Erythroblast (primary cell): Measurements from ENCODE around the gene LUC7L.

Experiments used
- GATA1 ChIP-seq: IDR thresholded peaks from 2 replicates; pipeline ENCODE4 v1.6.1; 2011; ENCODE audit warnings: low read depth, mild to moderate bottlenecking, control low read depth, low read length, moderate library complexity
- POLR2A ChIP-seq: IDR thresholded peaks from 2 replicates; pipeline ENCODE4 v1.6.1; 2011; ENCODE audit warnings: mild to moderate bottlenecking, low read length

DNA sequence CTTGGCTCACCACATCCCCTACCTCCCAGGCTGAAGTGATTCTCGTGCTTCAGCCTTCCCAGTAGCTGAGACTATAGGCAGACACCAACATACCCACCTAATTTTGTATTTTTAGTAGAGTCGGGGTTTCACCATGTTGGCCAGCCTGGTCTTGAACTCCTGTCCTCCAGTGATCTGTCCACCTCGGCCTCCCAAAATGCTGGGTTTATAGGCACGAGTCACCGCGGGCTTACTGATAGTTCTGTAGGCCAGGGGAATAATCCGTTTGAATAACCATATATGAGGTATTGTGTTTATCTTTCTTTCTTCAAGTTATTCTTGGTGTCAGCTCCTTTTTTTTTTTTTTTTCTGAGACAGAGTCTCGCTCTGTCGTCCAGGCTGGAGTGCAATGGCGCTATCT, 13.0 kb upstream of the LUC7L start:
- TF ChIP-seq POLR2A (no peak), GATA1 (no peak)
